ENCODE data around the gene TUBA3E. TPM values are rescaled to one million over a fixed set of nuclear protein-coding genes. Genes with fewer than 3 reads are reported as not detected.

TUBA3E gene
- total and polyA plus RNA-seq, 9 of the 15 experiments (the other 6 are each of a cell fraction or from before 2014, with no cell fraction given), result 0.09 to 0.30 (median 0.13) TPM; not detected in 3

DNA sequence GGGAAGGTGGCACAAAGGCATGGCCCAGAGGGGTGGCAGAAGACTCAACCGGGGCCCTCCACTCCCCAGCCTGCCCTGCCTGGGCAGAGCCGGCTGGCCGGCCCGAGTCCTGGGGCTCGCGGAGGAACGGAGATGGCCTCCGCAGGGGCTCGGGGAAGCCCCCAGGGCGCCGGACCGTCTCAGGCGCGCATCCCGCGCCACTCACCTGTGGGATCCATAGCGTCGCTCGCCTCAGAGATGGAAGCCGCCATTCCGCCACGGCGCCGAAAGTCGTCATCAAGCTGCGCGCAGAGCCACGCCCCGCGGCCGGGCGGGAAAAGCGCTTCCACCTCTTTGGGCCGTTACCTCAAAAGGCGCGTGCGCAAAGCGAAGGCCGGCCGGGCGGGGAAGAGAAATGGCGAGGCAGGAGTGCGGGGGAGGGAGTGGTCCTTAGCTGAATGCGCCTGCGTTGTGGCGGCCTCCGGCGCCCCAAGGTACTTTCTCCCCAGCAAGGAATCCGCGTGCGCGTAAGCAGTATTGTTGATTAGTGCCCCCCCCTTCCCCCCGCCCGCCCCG is 16.8 kb downstream of the TUBA3E start, which contains the start of gene SMPD4 (continued):
- no peak for TF ChIP-seq FOXM1 (IDR thresholded peaks at IDR 0.05; ENCODE audit: low read depth)
- no peak for TF ChIP-seq FOXM1 (CRISPR knock-in tag; IDR thresholded peaks at IDR 0.05; ENCODE audit: low read depth)
- no peak for TF ChIP-seq HMG20B (CRISPR knock-in tag; IDR thresholded peaks at IDR 0.05)
- TF ChIP-seq NRF1 (conservative IDR thresholded peaks at IDR 0.05 in 1 of 2, IDR thresholded peaks at IDR 0.05 in 1 of 2), result peak; percentile 89 to 91
- TF ChIP-seq ZNF639 (CRISPR knock-in tag; conservative IDR thresholded peaks at IDR 0.05 in 1 of 2, IDR thresholded peaks at IDR 0.05 in 1 of 2), result no peak; a peak in 1 of 4 replicates
- no peak for TF ChIP-seq NCOA1 (IDR thresholded peaks at IDR 0.05; ENCODE audit: low read depth)
- TF ChIP-seq HDAC6 (IDR thresholded peaks at IDR 0.05; ENCODE audit: low read depth, low read length), result no peak
- peak in 1 of 2 experiments; percentile 54; a peak in 1 of 4 replicates for TF ChIP-seq FOXK2 (conservative IDR thresholded peaks at IDR 0.05 in 1 of 2, IDR thresholded peaks at IDR 0.05 in 1 of 2; ENCODE audit: low read depth in 2 of 2)
- TF ChIP-seq MYC (IDR thresholded peaks at IDR 0.05; ENCODE audit: low read depth, low read length), result peak; percentile 60; the same call in 1 of the 2 replicates
- TF ChIP-seq MYC (CRISPR knock-in tag; IDR thresholded peaks at IDR 0.05; ENCODE audit: borderline replicate concordance, low read depth), result no peak
- no peak for TF ChIP-seq CHCHD3 (CRISPR knock-in tag; IDR thresholded peaks at IDR 0.05)
- no peak for TF ChIP-seq BRCA1 (IDR thresholded peaks at IDR 0.05)
- no peak for TF ChIP-seq BRCA1 (CRISPR knock-in tag; IDR thresholded peaks at IDR 0.05)
- TF ChIP-seq ARID1B (IDR thresholded peaks at IDR 0.05), result no peak
- TF ChIP-seq, protein P1, sequence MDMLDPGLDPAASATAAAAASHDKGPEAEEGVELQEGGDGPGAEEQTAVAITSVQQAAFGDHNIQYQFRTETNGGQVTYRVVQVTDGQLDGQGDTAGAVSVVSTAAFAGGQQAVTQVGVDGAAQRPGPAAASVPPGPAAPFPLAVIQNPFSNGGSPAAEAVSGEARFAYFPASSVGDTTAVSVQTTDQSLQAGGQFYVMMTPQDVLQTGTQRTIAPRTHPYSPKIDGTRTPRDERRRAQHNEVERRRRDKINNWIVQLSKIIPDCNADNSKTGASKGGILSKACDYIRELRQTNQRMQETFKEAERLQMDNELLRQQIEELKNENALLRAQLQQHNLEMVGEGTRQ (CRISPR knock-in tag; IDR thresholded peaks at IDR 0.05), result no peak
- no peak for TF ChIP-seq FOS (IDR thresholded peaks at IDR 0.05; ENCODE audit: extremely low read depth, insufficient read length)
- no peak for TF ChIP-seq PATZ1 (CRISPR knock-in tag; IDR thresholded peaks at IDR 0.05; ENCODE audit: borderline replicate concordance)
- TF ChIP-seq CBFA2T2 (conservative IDR thresholded peaks at IDR 0.05), result no peak
- peak; percentile 57 for TF ChIP-seq TAF9B (IDR thresholded peaks at IDR 0.05; ENCODE audit: partially characterized antibody)
- no peak for TF ChIP-seq NCOA6 (IDR thresholded peaks at IDR 0.05)
- TF ChIP-seq ILF3 (IDR thresholded peaks at IDR 0.05; ENCODE audit: borderline replicate concordance), result no peak
- TF ChIP-seq ZC3H8 (IDR thresholded peaks at IDR 0.05), result no peak
- TF ChIP-seq ZNF778 (CRISPR knock-in tag; IDR thresholded peaks at IDR 0.05), result no peak
- TF ChIP-seq HOXB6 (CRISPR knock-in tag; IDR thresholded peaks at IDR 0.05; ENCODE audit: borderline replicate concordance), result no peak
- TF ChIP-seq HDAC3 (IDR thresholded peaks at IDR 0.05; ENCODE audit: borderline replicate concordance, partially characterized antibody), result no peak
- TF ChIP-seq TFAM (CRISPR knock-in tag; conservative IDR thresholded peaks at IDR 0.05), result no peak
- peak; percentile 53; the same call in 1 of the 2 replicates for TF ChIP-seq L3MBTL2 (IDR thresholded peaks at IDR 0.05)

All from K562 (cell line).